HL-60 (cell line): ENCODE data around the gene SHANK3.

Source experiments
- GABPA ChIP-seq: IDR thresholded peaks from 2 replicates; pipeline ENCODE4 v1.6.1; 2012; ENCODE audit warnings: low read depth
- POLR2AphosphoS5 ChIP-seq: IDR thresholded peaks from 2 replicates; pipeline ENCODE4 v1.6.1; 2012; ENCODE audit warnings: low read depth
- SPI1 ChIP-seq: IDR thresholded peaks from 2 replicates; pipeline ENCODE4 v1.6.1; 2012; ENCODE audit warnings: low read depth, mild to moderate bottlenecking, borderline replicate concordance
- TF ChIP-seq, protein P1 (sequence below): IDR thresholded peaks from one replicate; pipeline ENCODE4 v1.5.1; 2011; ENCODE audit warnings: low read length, control low read depth, inconsistent platforms; ENCODE audit not compliant: insufficient read depth
- TF ChIP-seq, protein P2 (sequence below): IDR thresholded peaks from 2 replicates; pipeline ENCODE4 v1.6.1; 2012; ENCODE audit warnings: low read depth; ENCODE audit not compliant: insufficient replicate concordance

DNA sequence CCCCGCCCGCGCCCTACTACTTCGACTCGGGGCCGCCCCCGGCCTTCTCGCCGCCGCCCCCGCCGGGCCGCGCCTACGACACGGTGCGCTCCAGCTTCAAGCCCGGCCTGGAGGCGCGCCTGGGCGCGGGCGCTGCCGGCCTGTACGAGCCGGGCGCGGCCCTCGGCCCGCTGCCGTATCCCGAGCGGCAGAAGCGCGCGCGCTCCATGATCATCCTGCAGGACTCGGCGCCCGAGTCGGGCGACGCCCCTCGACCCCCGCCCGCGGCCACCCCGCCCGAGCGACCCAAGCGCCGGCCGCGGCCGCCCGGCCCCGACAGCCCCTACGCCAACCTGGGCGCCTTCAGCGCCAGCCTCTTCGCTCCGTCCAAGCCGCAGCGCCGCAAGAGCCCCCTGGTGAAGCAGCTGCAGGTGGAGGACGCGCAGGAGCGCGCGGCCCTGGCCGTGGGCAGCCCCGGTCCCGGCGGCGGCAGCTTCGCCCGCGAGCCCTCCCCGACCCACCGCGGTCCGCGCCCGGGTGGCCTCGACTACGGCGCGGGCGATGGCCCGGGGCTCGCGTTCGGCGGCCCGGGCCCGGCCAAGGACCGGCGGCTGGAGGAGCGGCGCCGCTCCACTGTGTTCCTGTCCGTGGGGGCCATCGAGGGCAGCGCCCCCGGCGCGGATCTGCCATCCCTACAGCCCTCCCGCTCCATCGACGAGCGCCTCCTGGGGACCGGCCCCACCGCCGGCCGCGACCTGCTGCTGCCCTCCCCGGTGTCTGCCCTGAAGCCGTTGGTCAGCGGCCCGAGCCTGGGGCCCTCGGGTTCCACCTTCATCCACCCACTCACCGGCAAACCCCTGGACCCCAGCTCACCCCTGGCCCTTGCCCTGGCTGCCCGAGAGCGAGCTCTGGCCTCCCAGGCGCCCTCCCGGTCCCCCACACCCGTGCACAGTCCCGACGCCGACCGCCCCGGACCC lies 48.0 kb downstream of the SHANK3 start:
- TF ChIP-seq, protein P1, sequence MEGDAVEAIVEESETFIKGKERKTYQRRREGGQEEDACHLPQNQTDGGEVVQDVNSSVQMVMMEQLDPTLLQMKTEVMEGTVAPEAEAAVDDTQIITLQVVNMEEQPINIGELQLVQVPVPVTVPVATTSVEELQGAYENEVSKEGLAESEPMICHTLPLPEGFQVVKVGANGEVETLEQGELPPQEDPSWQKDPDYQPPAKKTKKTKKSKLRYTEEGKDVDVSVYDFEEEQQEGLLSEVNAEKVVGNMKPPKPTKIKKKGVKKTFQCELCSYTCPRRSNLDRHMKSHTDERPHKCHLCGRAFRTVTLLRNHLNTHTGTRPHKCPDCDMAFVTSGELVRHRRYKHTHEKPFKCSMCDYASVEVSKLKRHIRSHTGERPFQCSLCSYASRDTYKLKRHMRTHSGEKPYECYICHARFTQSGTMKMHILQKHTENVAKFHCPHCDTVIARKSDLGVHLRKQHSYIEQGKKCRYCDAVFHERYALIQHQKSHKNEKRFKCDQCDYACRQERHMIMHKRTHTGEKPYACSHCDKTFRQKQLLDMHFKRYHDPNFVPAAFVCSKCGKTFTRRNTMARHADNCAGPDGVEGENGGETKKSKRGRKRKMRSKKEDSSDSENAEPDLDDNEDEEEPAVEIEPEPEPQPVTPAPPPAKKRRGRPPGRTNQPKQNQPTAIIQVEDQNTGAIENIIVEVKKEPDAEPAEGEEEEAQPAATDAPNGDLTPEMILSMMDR, result no peak
- TF ChIP-seq POLR2AphosphoS5 (no peak), GABPA (no peak), SPI1 (no peak)
- TF ChIP-seq, protein P2, sequence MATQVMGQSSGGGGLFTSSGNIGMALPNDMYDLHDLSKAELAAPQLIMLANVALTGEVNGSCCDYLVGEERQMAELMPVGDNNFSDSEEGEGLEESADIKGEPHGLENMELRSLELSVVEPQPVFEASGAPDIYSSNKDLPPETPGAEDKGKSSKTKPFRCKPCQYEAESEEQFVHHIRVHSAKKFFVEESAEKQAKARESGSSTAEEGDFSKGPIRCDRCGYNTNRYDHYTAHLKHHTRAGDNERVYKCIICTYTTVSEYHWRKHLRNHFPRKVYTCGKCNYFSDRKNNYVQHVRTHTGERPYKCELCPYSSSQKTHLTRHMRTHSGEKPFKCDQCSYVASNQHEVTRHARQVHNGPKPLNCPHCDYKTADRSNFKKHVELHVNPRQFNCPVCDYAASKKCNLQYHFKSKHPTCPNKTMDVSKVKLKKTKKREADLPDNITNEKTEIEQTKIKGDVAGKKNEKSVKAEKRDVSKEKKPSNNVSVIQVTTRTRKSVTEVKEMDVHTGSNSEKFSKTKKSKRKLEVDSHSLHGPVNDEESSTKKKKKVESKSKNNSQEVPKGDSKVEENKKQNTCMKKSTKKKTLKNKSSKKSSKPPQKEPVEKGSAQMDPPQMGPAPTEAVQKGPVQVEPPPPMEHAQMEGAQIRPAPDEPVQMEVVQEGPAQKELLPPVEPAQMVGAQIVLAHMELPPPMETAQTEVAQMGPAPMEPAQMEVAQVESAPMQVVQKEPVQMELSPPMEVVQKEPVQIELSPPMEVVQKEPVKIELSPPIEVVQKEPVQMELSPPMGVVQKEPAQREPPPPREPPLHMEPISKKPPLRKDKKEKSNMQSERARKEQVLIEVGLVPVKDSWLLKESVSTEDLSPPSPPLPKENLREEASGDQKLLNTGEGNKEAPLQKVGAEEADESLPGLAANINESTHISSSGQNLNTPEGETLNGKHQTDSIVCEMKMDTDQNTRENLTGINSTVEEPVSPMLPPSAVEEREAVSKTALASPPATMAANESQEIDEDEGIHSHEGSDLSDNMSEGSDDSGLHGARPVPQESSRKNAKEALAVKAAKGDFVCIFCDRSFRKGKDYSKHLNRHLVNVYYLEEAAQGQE, result no peak
